GM19395 (cell line): ENCODE data around the gene GFM1.
"Not testable (repeated sequence)": the region's sequence is repeated elsewhere in the genome, so short reads cannot be mapped to it uniquely, and the experiment has no call there.

ENCODE experiments used
- ATAC-seq: cut with Tn5 transposase; IDR thresholded peaks from one replicate; pipeline ENCODE4 v1.9.1; 2021; ENCODE audit warnings: mild to moderate bottlenecking, moderate library complexity; ENCODE audit not compliant: unreplicated experiment

The GFM1 gene

GRCh38 chr3:158672215-158673176 lies 28.2 kb downstream of the GFM1 start, which contains the start of gene LXN:
Gene LXN (minus strand): TSS chr3:158672648. CDS start chr3:158672478, 170 bp downstream.
- ATAC-seq: peak; percentile 100

- no peak for ATAC-seq
These were observed 34.4 kb downstream of the GFM1 start for GRCh38 chr3:158678687-158679086.

- ATAC-seq: no peak
These were observed 35.2 kb downstream of the GFM1 start for GRCh38 chr3:158679547-158680000.

- ATAC-seq: no peak
These were observed 36.5 kb downstream of the GFM1 start for GRCh38 chr3:158680861-158681260.

- ATAC-seq: no peak
These were observed 39.1 kb downstream of the GFM1 start for GRCh38 chr3:158683230-158683962.

- no peak for ATAC-seq
These were observed 40.8 kb downstream of the GFM1 start for GRCh38 chr3:158685159-158685558.

GRCh38 chr3:158693866-158694456 lies 49.6 kb downstream of the GFM1 start:
- not testable (repeated sequence) for ATAC-seq

- ATAC-seq: no peak
These were observed 52.3 kb downstream of the GFM1 start for GRCh38 chr3:158696618-158697017.

GRCh38 chr3:158700559-158700958 lies 56.2 kb downstream of the GFM1 start:
- ATAC-seq: no peak

GRCh38 chr3:158701420-158702065 lies 57.2 kb downstream of the GFM1 start:
- no peak for ATAC-seq

GRCh38 chr3:158702815-158703481 lies 58.6 kb downstream of the GFM1 start:
- ATAC-seq: no peak

GRCh38 chr3:158703566-158703965 lies 59.2 kb downstream of the GFM1 start:
- no peak for ATAC-seq

GRCh38 chr3:158709666-158710083 lies 65.3 kb downstream of the GFM1 start:
- ATAC-seq: no peak

- ATAC-seq: no peak
These were observed 66.3 kb downstream of the GFM1 start for GRCh38 chr3:158710601-158711000.

- no peak for ATAC-seq
These were observed 67.6 kb downstream of the GFM1 start for GRCh38 chr3:158711886-158712285.

GRCh38 chr3:158712443-158712842 lies 68.1 kb downstream of the GFM1 start:
- ATAC-seq: peak; percentile 53

GRCh38 chr3:158713094-158713499 lies 68.8 kb downstream of the GFM1 start:
- no peak for ATAC-seq

GRCh38 chr3:158717576-158717975 lies 73.2 kb downstream of the GFM1 start:
- ATAC-seq: no peak

- ATAC-seq: no peak
These were observed 74.3 kb downstream of the GFM1 start for GRCh38 chr3:158718490-158719170.

GRCh38 chr3:158722108-158722507 lies 77.8 kb downstream of the GFM1 start:
- ATAC-seq: no peak
